HepG2 (cell line): ENCODE measurements around the gene TF.

ENCODE experiments used
- SMC3 ChIP-seq: IDR thresholded peaks from 2 replicates; pipeline ENCODE4 v1.6.1; 2011; ENCODE audit warnings: low read length, improper control_type of control experiment
- TFDP1 ChIP-seq: IDR thresholded peaks from 2 replicates; pipeline ENCODE4 v1.6.1; 2016; ENCODE audit warnings: missing compliant biosample characterization, missing genetic modification reagents, borderline replicate concordance
- ZNF292 ChIP-seq: sonication (generic); formaldehyde crosslinking; IDR thresholded peaks from 2 replicates; pipeline ENCODE4 v1.8.1; 2022; ENCODE audit warnings: mild to moderate bottlenecking, low read depth, missing genetic modification reagents, borderline replicate concordance

GRCh38 chr3:133745981-133746711 lies at the start of gene TF:
- TF ChIP-seq ZNF292 (peak; percentile 92), TFDP1 (peak; percentile 56; the same call in 1 of the 2 replicates), SMC3 (peak; percentile 34; the same call in 1 of the 2 replicates)
